NB4 (cell line): ENCODE measurements around the gene STRA6.

ENCODE experiments used
- CTCF ChIP-seq: IDR thresholded peaks from one replicate; pipeline ENCODE4 v1.5.1; 2012; ENCODE audit warnings: low read depth, low read length
- MAX ChIP-seq: IDR thresholded peaks from 2 replicates; pipeline ENCODE4 v1.6.1; 2011; ENCODE audit warnings: low read depth, low read length
- MYC ChIP-seq: IDR thresholded peaks from 2 replicates; pipeline ENCODE4 v1.6.1; 2011; ENCODE audit warnings: low read depth, low read length
- POLR2A ChIP-seq: IDR thresholded peaks from 2 replicates; pipeline ENCODE4 v1.6.1; 2011; ENCODE audit warnings: mild to moderate bottlenecking; ENCODE audit not compliant: insufficient read length; ENCODE audit errors: extremely low read depth

- TF ChIP-seq CTCF (no peak), MAX (no peak), POLR2A (no peak), MYC (no peak)
These were observed 1.6 kb downstream of the STRA6 start for GRCh38 chr15:74200871-74201419.
